IgD-negative memory B cell (primary cell): ENCODE data around the gene CD55. TPM values are rescaled to one million over a fixed set of nuclear protein-coding genes. Genes with fewer than 3 reads are reported as not detected.
"Not testable (repeated sequence)": the region's sequence is repeated elsewhere in the genome, so short reads cannot be mapped to it uniquely, and the experiment has no call there.

Experiments
- H3K27ac Mint-ChIP-seq, 3 donors: one replicate each; pipeline ENCODE4 v1.8.0; 2020 to 2022; ENCODE audit warnings: mild to moderate bottlenecking in 3 of 3, mixed read lengths in 3 of 3, moderate library complexity in 1 of 3
- H3K27me3 Mint-ChIP-seq: one replicate; pipeline ENCODE4 v1.8.0; 2021; ENCODE audit warnings: mixed read lengths
- H3K36me3 Mint-ChIP-seq: one replicate; pipeline ENCODE4 v1.8.0; 2020; ENCODE audit warnings: mild to moderate bottlenecking, mixed read lengths
- H3K4me1 Mint-ChIP-seq, 3 donors: one replicate each; pipeline ENCODE4 v1.8.0; 2020 to 2022; ENCODE audit warnings: mixed read lengths in 3 of 3, mild to moderate bottlenecking in 1 of 3
- H3K4me3 Mint-ChIP-seq, 4 donors: one replicate each; pipeline ENCODE4 v1.8.0; 2020 to 2022; ENCODE audit warnings: mild to moderate bottlenecking in 4 of 4, mixed read lengths in 4 of 4, moderate library complexity in 3 of 4
- H3K9me3 Mint-ChIP-seq, 3 donors: one replicate each; pipeline ENCODE4 v1.8.0; 2020 to 2021; ENCODE audit warnings: mixed read lengths in 3 of 3, mild to moderate bottlenecking in 1 of 3
- polyA plus RNA-seq: library from polyadenylated mRNA; unstranded; fragments of 300-500 nt; fragmentation: Illumina TruSeq; gene quantifications from one replicate; pipeline ENCODE4 v1.2.3, GENCODE V29; 2021

CD55 gene
- polyA plus RNA-seq, 1 donor from 2014 or later = 111 TPM

DNA sequence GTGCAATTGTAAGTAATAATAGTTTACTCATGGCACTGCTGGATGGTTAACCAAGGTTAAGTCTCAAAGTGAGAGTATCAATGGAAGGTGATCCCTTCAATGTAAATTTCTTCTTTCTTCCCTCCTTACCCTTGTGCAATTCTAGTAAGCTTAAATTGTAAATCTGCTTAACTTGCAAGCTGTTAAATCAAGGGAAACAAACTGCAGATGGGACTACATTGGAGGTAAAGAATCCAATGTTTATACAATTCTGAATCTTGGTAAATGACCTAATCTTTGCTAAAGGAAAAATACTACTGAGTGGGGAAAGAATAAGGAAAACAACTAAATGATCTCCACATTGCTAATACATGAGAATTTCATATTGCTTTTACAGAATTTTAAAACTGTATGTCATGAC, 6.7 kb upstream of the CD55 start:
- Mint-ChIP-seq H3K27me3 (no peaks in the 10 kb centered on the region), H3K36me3 (no peaks in the 10 kb centered on the region), H3K9me3 (no peaks in the 10 kb centered on the region), H3K4me1 (peaks cover 18 to 23% (median 19%) of the 10 kb centered on the region in 3 donors), H3K27ac (no peak overlapping the region), H3K4me3 (no peak overlapping the region)

DNA sequence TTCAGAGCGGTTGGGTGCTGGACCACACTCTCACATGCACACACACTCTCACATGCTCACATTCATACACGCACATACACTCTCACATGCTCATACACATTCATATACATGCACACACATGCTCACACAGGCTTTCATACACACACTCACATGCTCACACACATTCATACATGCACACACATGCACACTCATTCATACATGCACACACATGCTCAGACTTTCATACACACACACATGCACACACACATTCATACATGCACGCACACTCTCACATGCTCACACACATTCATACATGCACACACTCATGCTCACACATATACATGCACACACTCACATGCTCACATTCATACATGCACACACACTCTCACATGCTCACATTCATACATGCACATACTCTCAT, 6.0 kb upstream of the CD55 start:
- Mint-ChIP-seq H3K27ac (no peak overlapping the region), H3K27me3 (no peaks in the 10 kb centered on the region), H3K9me3 (no peaks in the 10 kb centered on the region), H3K4me3 (no peak overlapping the region), H3K4me1 (peaks cover 15 to 22% (median 15%) of the 10 kb centered on the region in 3 donors), H3K36me3 (no peaks in the 10 kb centered on the region)

DNA sequence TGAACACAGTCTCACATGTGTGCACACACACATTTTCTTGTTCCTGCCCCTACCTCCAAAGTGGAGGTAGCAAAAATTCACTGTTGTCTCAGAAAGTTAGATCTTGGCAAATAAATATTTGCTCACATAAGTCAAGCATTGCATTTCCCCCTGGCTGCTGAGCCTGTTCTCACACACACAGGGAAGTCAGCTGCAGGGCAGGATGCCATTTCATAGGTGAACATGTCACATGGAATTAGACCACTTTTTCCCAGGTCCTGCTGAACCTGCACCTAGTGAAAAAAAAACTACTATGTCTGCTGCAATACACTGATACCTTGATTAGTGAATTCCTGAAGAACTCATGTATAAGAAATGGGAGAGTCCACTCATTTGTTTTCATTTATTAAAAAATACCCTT, 5.3 kb upstream of the CD55 start:
- no peak overlapping the region for H3K4me3 Mint-ChIP-seq
- peaks cover 18 to 22% (median 20%) of the 10 kb centered on the region in 3 donors for H3K4me1 Mint-ChIP-seq
- no peaks in the 10 kb centered on the region for H3K9me3 Mint-ChIP-seq
- H3K27ac Mint-ChIP-seq = no peak overlapping the region
- no peaks in the 10 kb centered on the region for H3K36me3 Mint-ChIP-seq
- no peaks in the 10 kb centered on the region for H3K27me3 Mint-ChIP-seq

DNA sequence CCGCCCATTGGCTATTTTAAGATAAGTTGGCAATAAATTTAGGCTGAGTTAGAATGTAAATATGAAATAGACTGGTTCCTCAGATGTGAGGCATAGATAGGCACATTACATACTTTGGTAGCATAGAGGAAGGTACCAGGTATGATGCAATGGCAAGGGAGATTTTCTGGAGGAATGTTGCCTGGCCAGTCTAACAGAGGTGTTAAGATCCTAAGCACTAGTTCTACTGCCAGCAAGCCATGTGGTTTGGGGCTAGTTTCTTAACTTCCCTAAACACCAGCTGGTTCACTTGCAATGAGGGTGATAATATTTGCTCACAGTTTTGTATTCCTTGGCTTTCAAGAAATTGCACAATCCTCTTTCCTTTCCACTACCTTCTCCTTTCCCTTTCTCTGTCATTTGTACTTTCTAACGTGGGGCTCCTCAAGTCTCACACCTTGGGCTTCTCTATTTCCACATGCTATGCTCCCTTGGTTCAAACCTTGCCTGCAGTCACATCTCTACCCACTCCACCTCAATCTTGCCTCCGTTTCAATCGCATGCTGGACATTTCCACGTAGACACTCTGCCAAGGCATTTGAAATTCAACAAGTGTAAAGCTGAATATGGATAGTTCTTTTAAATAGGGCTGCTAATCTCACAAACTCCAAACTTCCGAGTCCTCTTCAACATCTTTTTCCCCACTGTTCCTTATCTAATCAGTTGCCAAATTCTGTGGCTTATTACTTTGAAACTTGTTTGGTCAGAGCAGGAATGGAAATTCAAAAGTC, 4.7 kb upstream of the CD55 start:
- Mint-ChIP-seq H3K27ac (peak overlapping the region; percentile 17 to 81 (median 68)), H3K36me3 (no peaks in the 10 kb centered on the region), H3K27me3 (no peaks in the 10 kb centered on the region), H3K9me3 (no peaks in the 10 kb centered on the region), H3K4me3 (peak overlapping the region in 3 of 4 donors; percentile 19 to 70 (median 33)), H3K4me1 (peaks cover 21 to 22% (median 21%) of the 10 kb centered on the region in 3 donors)

DNA sequence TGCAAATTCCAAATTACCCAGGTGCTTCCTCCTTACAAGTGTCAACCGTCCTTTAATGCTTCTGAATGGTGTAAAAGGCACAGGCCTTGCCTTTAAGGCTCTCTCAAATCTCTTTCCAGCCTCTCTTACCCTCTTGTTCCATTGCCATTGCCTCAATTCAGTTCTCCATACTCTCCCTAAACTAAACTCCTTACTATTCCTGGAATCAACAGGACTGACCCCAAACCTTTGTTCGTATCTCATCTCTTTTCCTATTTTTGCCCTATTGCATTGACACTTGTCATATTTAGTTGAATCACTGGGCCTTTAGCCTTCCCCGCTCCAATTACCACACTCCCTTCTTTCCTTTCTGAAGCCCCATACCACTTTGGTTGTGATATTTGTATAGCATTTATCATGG, 3.9 kb upstream of the CD55 start:
- Mint-ChIP-seq H3K36me3 (peaks cover 4% of the 10 kb centered on the region), H3K9me3 (no peaks in the 10 kb centered on the region), H3K27me3 (no peaks in the 10 kb centered on the region), H3K27ac (peak overlapping the region in 1 of 3 donors; percentile 29), H3K4me1 (peaks cover 21 to 25% (median 23%) of the 10 kb centered on the region in 3 donors), H3K4me3 (no peak overlapping the region)

DNA sequence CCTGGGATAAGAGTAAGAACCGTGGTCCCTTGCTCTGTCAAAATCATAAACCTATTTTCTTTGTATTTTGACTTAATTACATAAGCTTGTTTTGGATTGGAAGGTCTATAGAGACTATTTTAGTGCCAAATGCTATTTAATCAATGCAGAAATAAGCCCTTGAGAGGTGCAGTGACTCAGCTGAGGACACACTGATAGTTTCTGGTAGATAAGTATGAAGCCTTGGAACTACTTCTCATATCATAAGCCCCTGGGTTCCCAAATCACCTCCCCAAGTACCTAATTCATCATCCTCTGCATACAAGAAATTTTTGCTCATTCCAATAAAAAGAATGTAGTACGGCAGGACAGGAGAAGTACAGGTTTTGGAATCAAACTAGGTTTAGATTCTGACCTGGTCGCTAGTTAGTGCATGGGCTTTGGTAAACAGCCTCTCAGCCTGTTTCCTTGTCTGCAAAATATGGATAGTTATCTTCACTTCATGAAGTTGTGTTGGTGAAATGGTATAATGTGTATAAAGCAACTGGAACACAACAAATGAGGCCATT, 3.3 kb upstream of the CD55 start:
- Mint-ChIP-seq H3K27me3 (no peaks in the 10 kb centered on the region), H3K4me3 (no peak overlapping the region), H3K9me3 (no peaks in the 10 kb centered on the region), H3K27ac (peak overlapping the region in 2 of 3 donors; percentile 15 to 29), H3K4me1 (peaks cover 21 to 25% (median 24%) of the 10 kb centered on the region in 3 donors), H3K36me3 (peaks cover 5% of the 10 kb centered on the region)

DNA sequence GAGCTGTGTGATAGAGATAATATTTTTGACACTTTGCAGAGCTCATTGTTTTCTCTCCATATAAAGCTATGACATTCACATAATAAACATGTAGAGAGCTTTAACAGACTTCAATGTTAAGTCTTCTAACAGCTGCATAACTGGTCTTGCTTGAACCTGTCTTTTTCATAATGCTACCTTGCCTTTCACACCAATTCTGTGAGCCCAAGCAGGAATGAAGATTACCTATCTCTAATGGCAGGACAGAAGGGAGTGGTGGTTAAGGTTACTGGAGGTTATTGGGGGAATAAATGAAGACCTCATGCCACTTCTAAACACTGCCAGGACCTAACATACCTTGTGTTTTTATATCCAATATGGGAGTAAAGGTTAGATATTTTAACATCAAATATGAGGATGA, 2.3 kb upstream of the CD55 start:
- Mint-ChIP-seq H3K36me3 (peaks cover 10% of the 10 kb centered on the region), H3K4me1 (peaks cover 31 to 34% (median 34%) of the 10 kb centered on the region in 3 donors), H3K27me3 (no peaks in the 10 kb centered on the region), H3K9me3 (no peaks in the 10 kb centered on the region), H3K4me3 (peak overlapping the region in 2 of 4 donors; percentile 34 to 90), H3K27ac (peak overlapping the region; percentile 76 to 98 (median 98))

DNA sequence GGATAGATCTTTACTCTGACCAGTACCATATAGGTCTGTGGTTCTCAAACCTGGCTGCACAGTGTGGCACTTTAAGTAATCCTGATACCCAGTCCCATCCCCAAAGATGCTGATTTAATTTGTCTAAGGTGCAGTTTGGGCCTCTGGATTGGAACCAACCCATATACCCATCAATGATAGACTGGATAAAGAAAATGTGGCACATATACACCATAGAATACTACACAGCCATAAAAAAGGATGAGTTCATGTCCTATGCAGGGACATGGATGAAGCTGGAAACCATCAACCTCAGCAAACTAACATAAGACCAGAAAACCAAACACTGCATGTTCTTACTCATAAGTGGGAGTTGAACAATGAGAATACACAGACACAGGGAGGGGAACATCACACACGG, 1.4 kb upstream of the CD55 start:
- peak overlapping the region in 3 of 4 donors; percentile 71 to 90 (median 79) for H3K4me3 Mint-ChIP-seq
- H3K27me3 Mint-ChIP-seq, H3K36me3 Mint-ChIP-seq, H3K9me3 Mint-ChIP-seq: not testable (repeated sequence)
- peaks cover 31 to 37% (median 35%) of the 10 kb centered on the region in 3 donors for H3K4me1 Mint-ChIP-seq
- peak overlapping the region; percentile 73 to 98 (median 98) for H3K27ac Mint-ChIP-seq

DNA sequence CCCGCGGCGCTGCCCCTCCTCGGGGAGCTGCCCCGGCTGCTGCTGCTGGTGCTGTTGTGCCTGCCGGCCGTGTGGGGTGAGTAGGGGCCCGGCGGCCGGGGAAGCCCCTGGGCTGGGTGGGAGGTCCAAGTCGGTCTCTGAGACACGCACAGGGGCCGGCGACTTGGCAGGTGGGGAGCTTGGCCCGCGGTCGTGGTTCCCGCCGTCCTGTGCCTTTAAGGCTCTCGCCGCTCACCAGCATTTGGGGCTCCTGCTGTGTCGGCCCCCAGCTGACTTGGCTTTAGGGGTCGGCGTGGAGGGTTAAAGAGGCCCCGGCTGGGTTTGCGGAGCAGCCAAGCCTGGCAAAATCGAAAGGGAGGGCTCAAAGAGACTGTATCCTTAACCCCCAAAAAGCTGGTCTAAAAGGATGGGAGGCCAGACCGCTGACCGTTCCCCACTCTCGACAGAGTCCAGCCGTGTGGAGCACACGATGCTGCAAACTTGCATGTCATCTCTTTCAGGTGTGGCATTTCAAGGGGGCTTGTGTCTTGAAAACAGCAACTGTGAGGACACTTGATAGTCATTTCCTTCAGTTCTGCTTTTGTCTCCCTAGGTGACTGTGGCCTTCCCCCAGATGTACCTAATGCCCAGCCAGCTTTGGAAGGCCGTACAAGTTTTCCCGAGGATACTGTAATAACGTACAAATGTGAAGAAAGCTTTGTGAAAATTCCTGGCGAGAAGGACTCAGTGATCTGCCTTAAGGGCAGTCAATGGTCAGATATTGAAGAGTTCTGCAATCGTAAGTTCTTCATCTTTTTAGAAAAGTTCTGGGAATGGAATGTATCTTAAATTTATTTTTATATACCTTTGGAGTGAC, 540 bp downstream of the CD55 start:
- H3K27ac Mint-ChIP-seq = peak overlapping the region; percentile 98 to 100 (median 98)
- peak overlapping the region; percentile 90 to 100 (median 97) for H3K4me3 Mint-ChIP-seq
- peaks cover 14% of the 10 kb centered on the region for H3K36me3 Mint-ChIP-seq
- no peaks in the 10 kb centered on the region for H3K9me3 Mint-ChIP-seq
- H3K27me3 Mint-ChIP-seq = no peaks in the 10 kb centered on the region
- peaks cover 32 to 36% (median 32%) of the 10 kb centered on the region in 3 donors for H3K4me1 Mint-ChIP-seq

DNA sequence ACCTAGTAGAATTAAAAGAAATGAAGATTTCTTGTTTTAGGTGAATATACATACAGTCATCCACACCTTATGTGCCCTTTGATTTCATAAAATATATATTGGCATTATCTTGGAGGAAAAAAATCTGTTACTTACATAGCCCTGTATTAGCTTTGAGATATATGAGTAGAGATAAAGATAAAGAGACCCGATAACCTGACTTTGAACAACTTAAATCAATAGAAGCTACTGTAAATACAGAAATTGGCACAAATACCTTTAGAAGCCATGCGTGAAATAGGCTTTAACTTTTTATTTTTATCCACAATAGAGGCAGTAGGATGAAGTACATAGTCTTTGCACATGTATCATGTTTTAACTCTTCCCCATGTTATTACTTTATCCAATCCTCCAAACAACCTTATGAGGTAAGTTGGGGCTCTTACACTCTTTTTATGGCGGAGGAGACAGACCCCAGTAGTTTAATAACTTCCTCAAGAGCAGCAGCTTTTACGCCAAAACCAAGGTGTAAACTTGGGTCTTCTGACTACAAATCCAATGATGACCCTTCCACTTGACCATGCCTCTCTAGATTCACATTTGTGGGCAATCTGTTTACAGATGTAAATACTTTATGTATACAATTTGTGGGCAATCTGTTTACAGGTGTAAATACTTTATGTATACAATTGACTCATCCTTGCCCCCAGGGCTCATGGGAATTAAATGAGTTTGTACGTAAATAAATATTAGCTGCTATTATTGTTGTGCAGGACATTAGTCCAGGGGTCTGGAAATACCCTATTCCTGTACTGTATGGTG, 2.1 kb downstream of the CD55 start:
- H3K4me3 Mint-ChIP-seq = peak overlapping the region; percentile 72 to 86 (median 83)
- H3K36me3 Mint-ChIP-seq = peaks cover 20% of the 10 kb centered on the region
- peaks cover 30 to 39% (median 37%) of the 10 kb centered on the region in 3 donors for H3K4me1 Mint-ChIP-seq
- no peaks in the 10 kb centered on the region for H3K9me3 Mint-ChIP-seq
- H3K27ac Mint-ChIP-seq = peak overlapping the region; percentile 55 to 85 (median 59)
- H3K27me3 Mint-ChIP-seq = no peaks in the 10 kb centered on the region

DNA sequence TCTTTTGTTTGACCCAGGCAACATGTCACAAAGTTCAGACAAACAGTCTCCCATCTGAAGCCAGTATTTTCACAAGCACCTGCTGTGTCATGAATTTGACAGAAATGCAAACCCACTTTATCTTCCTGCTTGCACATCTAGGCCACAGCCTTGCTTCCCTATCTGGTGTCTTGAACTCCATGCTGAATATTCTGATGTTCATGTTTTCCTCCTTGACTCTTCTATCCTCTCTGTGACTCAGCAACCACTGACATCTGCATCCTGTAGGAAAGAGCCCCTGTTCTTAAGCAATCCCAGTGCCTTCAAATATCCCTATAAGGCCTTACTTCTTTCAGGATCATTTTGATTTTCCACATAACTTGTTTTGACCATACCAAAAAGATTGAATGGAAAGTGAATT, 6.5 kb downstream of the CD55 start:
- peaks cover 34 to 51% (median 43%) of the 10 kb centered on the region in 3 donors for H3K4me1 Mint-ChIP-seq
- no peaks in the 10 kb centered on the region for H3K9me3 Mint-ChIP-seq
- H3K27ac Mint-ChIP-seq = peak overlapping the region; percentile 49 to 64 (median 63)
- no peaks in the 10 kb centered on the region for H3K27me3 Mint-ChIP-seq
- peak overlapping the region in 2 of 4 donors; percentile 34 for H3K4me3 Mint-ChIP-seq
- H3K36me3 Mint-ChIP-seq = peaks cover 19% of the 10 kb centered on the region

DNA sequence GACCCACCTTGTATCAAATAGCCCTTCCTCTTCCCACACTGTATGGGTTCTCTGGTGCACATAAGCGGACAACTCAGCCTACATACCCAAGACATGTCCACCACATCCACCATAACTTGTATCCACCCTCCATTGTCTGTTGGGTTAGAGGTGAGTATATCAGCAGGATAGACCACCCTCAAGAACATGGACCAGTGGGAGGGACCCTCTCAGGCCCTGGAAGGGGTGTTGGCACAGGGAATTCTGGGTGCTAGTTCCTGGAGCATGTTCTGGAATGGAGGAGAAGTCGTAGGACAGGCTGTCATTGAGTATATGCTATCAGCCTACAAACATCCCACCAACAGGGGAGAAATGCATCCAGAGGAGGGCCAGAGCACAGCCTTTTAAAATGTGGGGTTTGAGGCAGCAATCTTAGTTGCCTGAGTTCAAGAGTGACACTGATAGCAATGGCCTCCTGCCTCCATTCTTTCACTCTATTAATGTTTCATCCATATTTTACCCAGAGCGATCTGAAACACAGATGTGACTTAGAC, 7.5 kb downstream of the CD55 start:
- H3K4me3 Mint-ChIP-seq = peak overlapping the region in 1 of 4 donors; percentile 34
- H3K36me3 Mint-ChIP-seq = peaks cover 19% of the 10 kb centered on the region
- H3K9me3 Mint-ChIP-seq = peaks cover 0 to 2% (median 0%) of the 10 kb centered on the region in 3 donors
- no peaks in the 10 kb centered on the region for H3K27me3 Mint-ChIP-seq
- peaks cover 36 to 54% (median 46%) of the 10 kb centered on the region in 3 donors for H3K4me1 Mint-ChIP-seq
- H3K27ac Mint-ChIP-seq = peak overlapping the region; percentile 31 to 63 (median 49)

DNA sequence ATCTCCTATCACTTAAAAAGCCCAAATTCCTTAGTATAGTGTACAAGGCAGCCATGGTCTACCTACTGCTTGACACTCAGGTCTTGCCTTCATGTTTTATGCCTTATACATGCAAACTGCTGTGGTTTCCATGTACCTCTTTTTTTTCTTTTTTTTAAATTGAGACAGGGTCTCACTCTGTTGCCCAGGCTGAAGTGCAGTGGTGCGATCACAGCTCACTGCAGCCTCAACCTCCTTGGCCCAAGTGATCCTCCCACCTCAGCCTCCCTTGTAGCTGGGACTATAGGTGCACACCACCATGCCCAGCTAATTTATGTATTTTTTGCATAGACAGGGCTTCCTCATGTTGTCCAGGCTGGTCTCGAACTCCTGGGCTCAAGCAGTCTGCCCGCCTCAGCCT, 8.0 kb downstream of the CD55 start:
- no peaks in the 10 kb centered on the region for H3K27me3 Mint-ChIP-seq
- peaks cover 2 to 3% (median 3%) of the 10 kb centered on the region in 3 donors for H3K9me3 Mint-ChIP-seq
- peak overlapping the region in 2 of 3 donors; percentile 49 to 94 for H3K27ac Mint-ChIP-seq
- H3K4me3 Mint-ChIP-seq = peak overlapping the region in 1 of 4 donors; percentile 34
- H3K36me3 Mint-ChIP-seq = peaks cover 20% of the 10 kb centered on the region
- H3K4me1 Mint-ChIP-seq = peaks cover 38 to 53% (median 48%) of the 10 kb centered on the region in 3 donors
